GM12874 (cell line): ENCODE data around the gene CEP76.

Experiments
- TF ChIP-seq, protein P1 (sequence below): IDR thresholded peaks from 2 replicates; pipeline ENCODE4 v1.5.1; 2011; ENCODE audit warnings: low read depth, mild to moderate bottlenecking, control low read depth, low read length, moderate library complexity; ENCODE audit not compliant: insufficient read depth

CEP76 gene

DNA sequence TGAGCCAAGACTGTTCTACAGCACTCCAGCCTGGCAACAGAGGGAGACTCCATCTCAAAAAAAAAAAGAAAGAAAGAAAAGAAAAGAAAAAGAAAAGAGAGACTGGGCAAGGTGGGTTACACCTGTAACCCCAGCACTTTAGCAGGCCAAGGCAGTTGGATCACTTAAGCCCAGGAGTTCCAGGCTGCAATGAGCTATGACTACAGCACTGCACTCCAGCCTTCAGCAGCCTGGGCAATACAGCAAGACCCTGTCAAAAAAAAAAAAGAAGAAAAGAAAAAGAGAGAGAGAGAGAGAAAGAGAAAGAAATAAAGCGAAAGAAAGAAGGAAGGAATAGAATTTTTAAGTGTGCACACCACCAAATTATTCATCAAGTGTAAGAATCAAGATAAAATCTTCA lies 47.6 kb downstream of the CEP76 start:
- TF ChIP-seq, protein P1, sequence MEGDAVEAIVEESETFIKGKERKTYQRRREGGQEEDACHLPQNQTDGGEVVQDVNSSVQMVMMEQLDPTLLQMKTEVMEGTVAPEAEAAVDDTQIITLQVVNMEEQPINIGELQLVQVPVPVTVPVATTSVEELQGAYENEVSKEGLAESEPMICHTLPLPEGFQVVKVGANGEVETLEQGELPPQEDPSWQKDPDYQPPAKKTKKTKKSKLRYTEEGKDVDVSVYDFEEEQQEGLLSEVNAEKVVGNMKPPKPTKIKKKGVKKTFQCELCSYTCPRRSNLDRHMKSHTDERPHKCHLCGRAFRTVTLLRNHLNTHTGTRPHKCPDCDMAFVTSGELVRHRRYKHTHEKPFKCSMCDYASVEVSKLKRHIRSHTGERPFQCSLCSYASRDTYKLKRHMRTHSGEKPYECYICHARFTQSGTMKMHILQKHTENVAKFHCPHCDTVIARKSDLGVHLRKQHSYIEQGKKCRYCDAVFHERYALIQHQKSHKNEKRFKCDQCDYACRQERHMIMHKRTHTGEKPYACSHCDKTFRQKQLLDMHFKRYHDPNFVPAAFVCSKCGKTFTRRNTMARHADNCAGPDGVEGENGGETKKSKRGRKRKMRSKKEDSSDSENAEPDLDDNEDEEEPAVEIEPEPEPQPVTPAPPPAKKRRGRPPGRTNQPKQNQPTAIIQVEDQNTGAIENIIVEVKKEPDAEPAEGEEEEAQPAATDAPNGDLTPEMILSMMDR = no peak

DNA sequence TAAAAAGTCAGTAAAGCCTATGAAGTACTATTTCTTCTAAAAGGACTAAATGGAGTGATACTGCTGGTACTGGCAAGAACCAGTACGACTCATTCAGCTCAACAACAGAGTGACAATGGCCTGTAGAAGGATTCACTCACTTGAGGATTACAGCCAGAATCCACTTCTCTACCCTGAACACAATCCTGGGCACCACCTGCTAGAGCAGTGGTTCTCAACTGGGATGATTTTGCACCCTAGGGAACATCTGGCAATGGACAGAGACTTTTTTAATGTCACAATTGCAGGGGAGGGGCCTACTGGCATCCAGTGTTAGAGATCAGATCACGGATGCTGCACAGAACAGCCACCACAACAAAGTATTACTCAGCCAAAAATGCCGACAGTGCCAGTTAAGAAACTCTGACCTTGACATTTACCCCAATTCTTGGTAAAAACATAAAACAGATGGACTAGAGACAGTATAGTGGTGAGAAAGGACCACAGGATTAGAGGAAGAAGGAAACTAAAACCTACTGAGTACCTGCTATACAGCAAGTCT lies 49.6 kb downstream of the CEP76 start:
- TF ChIP-seq, protein P1 = no peak

DNA sequence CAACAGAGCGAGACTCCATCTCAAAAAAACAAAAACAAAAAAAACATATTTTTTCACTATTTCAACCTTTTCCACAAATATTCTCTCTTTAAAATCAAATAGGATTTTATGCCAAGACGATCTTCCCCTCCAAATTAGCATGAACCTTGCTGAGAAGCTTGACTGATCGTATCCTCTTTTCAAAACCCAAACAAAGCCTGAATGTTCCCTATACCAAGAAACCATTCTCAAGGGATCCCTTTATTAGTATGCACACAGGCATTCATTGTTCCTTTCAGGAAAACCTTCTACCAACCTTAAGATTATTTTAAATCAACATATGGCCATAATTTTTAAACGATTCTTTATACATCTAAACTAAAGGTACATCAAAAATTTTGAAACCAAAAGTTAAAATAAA lies 50.9 kb downstream of the CEP76 start:
- TF ChIP-seq, protein P1 = no peak

DNA sequence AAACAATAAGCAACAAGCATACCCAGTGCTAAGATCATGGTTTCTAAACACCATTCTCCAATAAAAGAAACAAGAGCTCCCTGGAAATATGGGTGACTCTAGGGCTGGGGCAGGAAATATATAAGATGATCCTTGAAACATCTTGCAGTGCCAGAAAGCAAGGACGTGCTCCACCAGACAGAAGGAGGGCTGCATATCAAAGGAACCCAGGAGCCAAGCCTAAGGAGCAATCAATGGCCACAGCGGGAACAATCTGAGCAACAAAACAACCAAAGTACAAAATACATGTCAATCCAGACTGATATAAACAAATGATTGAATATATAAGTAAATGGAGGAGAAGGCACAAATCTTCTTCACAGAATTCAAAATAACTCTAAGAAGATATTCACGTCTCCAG lies 54.8 kb downstream of the CEP76 start:
- TF ChIP-seq, protein P1 = no peak

DNA sequence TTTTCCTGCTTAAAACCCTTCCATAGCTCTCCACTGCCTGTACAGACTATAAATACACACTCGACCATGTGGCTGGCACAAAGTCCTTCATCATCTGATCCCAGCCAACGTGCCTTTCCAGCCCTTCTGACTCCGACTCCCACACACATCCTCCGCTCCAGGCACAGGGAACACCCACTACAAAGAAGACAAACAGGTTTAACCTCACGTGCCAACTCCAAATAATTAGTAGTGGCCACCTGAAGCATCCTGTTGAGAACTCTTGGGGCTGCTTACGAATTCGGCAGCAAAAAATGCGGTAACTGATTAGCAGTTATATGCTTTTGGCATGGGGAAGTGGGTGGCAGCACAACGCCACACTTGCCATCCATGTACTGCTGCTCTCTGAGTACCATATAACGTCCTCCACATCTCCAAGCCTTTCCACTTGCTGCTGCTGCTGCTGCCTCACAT lies 56.7 kb downstream of the CEP76 start:
- TF ChIP-seq, protein P1 = no peak

DNA sequence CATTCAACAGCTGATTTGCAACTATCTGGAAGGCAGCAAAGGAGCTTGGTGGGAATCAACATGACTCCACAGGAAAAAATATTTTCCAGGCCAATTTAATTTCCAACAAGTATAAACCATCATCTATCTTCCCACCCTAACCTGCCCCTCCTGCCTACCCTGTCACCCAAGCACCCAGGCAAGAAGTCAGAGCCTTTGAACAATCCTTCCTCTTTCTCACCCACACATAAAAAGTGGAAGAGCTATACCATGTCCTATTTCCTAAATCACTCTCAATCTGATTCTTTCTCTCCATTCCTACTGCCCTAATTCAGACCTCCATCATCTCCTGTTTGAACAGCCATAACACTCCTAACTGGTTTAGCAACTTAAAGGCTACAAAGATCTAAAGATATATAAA lies 57.3 kb downstream of the CEP76 start:
- TF ChIP-seq, protein P1 = no peak

DNA sequence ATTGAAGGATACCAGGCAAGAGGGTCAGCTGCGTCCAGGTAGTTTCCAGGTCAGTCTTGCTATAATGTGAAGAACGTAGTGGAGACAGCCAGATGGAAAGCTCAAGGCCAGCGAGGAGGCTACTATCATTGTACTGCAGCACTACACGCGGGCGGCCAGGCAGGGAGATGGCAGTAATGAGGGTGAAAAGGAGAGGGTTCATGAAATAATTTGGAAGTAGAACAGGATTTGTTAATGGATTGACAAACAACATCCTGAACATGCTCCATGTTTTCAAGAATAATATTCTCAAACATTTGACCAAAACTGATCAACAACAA lies 61.7 kb downstream of the CEP76 start:
- TF ChIP-seq, protein P1 = no peak
